Stomach smooth muscle (tissue), 2 donors: ENCODE data around the gene CPXM1.
"Not testable (repeated sequence)": the region's sequence is repeated elsewhere in the genome, so short reads cannot be mapped to it uniquely, and the experiment has no call there.

ENCODE experiments used
- H3K27ac ChIP-seq: one replicate; pipeline ENCODE4 v1.7.0; 2013; ENCODE audit warnings: mild to moderate bottlenecking, low read length, inconsistent platforms
- H3K27me3 ChIP-seq, 2 donors: one replicate each; pipeline ENCODE4 v1.7.0; 2013; ENCODE audit warnings: low read length in 2 of 2; ENCODE audit not compliant: insufficient read depth in 2 of 2, control insufficient read depth in 1 of 2
- H3K36me3 ChIP-seq, 2 donors: one replicate each; pipeline ENCODE4 v1.7.0; 2013; ENCODE audit warnings: low read length in 2 of 2; ENCODE audit not compliant: control insufficient read depth in 2 of 2, insufficient read depth in 2 of 2
- H3K4me1 ChIP-seq: one replicate; pipeline ENCODE4 v1.7.0; 2013; ENCODE audit warnings: low read length; ENCODE audit not compliant: control insufficient read depth, insufficient read depth
- H3K4me3 ChIP-seq, 2 donors: one replicate each; pipeline ENCODE4 v1.7.0; 2013; ENCODE audit warnings: low read length in 2 of 2
- H3K9ac ChIP-seq, 2 donors: one replicate each; pipeline ENCODE4 v1.7.0; 2013; ENCODE audit warnings: low read length in 2 of 2, mild to moderate bottlenecking in 1 of 2
- H3K9me3 ChIP-seq, 2 donors: one replicate each; pipeline ENCODE4 v1.7.0; 2013; ENCODE audit warnings: low read length in 2 of 2; ENCODE audit not compliant: control insufficient read depth in 2 of 2
- donor health status: healthy.
- donor health status: Pancreatic carcinoma.

Gene CPXM1

GRCh38 chr20:2814076-2814475 lies 13.6 kb upstream of the CPXM1 start:
- peaks cover 4% of the 10 kb centered on the region in 2 donors for H3K9me3 ChIP-seq
- H3K4me3 ChIP-seq, result no peak overlapping the region
- peaks cover 13 to 14% of the 10 kb centered on the region in 2 donors for H3K27me3 ChIP-seq
- no peaks in the 10 kb centered on the region for H3K4me1 ChIP-seq
- no peak overlapping the region for H3K9ac ChIP-seq
- no peaks in the 10 kb centered on the region for H3K36me3 ChIP-seq
- no peak overlapping the region for H3K27ac ChIP-seq

GRCh38 chr20:2812189-2812588 lies 11.8 kb upstream of the CPXM1 start:
- Histone ChIP-seq H3K9ac (no peak overlapping the region), H3K27me3 (peaks cover 8 to 9% of the 10 kb centered on the region in 2 donors), H3K4me1 (no peaks in the 10 kb centered on the region)

GRCh38 chr20:2809690-2810089 lies 9.3 kb upstream of the CPXM1 start:
- no peak overlapping the region for H3K27ac ChIP-seq
- no peaks in the 10 kb centered on the region for H3K36me3 ChIP-seq
- no peak overlapping the region for H3K4me3 ChIP-seq
- H3K27me3 ChIP-seq, result peaks cover 22 to 25% of the 10 kb centered on the region in 2 donors
- H3K4me1 ChIP-seq, result no peaks in the 10 kb centered on the region
- H3K9me3 ChIP-seq, result peaks cover 4% of the 10 kb centered on the region in 2 donors
- H3K9ac ChIP-seq, result no peak overlapping the region

More at GRCh38 chr20:2812189-2812588, 11.8 kb upstream of the CPXM1 start:
- Histone ChIP-seq H3K36me3 (no peaks in the 10 kb centered on the region), H3K9me3 (peaks cover 4% of the 10 kb centered on the region in 2 donors), H3K4me3 (no peak overlapping the region), H3K27ac (no peak overlapping the region)

GRCh38 chr20:2807929-2808328 lies 7.5 kb upstream of the CPXM1 start:
- H3K9ac ChIP-seq, H3K4me3 ChIP-seq, H3K36me3 ChIP-seq, H3K27ac ChIP-seq, H3K9me3 ChIP-seq, H3K4me1 ChIP-seq: not testable (repeated sequence)
- H3K27me3 ChIP-seq, result peaks cover 32 to 39% of the 10 kb centered on the region in 2 donors

- Histone ChIP-seq H3K4me3 (no peak overlapping the region), H3K9ac (no peak overlapping the region), H3K36me3 (no peaks in the 10 kb centered on the region), H3K9me3 (peaks cover under 1 to 2% of the 10 kb centered on the region in 2 donors), H3K27me3 (peaks cover 37 to 45% of the 10 kb centered on the region in 2 donors), H3K27ac (no peak overlapping the region), H3K4me1 (no peaks in the 10 kb centered on the region)
Observed at GRCh38 chr20:2807019-2807418, 6.6 kb upstream of the CPXM1 start.

- H3K9me3 ChIP-seq, result no peaks in the 10 kb centered on the region
- H3K27me3 ChIP-seq, result peaks cover 39 to 49% of the 10 kb centered on the region in 2 donors
- H3K36me3 ChIP-seq, result no peaks in the 10 kb centered on the region
- H3K9ac ChIP-seq, result no peak overlapping the region
- no peak overlapping the region for H3K27ac ChIP-seq
- H3K4me1 ChIP-seq, result no peaks in the 10 kb centered on the region
- no peak overlapping the region for H3K4me3 ChIP-seq
Observed at GRCh38 chr20:2806351-2806701, 5.9 kb upstream of the CPXM1 start.

GRCh38 chr20:2805689-2806350 lies 5.4 kb upstream of the CPXM1 start:
- no peaks in the 10 kb centered on the region for H3K36me3 ChIP-seq
- no peak overlapping the region for H3K9ac ChIP-seq
- H3K4me3 ChIP-seq, result no peak overlapping the region
- no peaks in the 10 kb centered on the region for H3K4me1 ChIP-seq
- no peaks in the 10 kb centered on the region for H3K9me3 ChIP-seq
- H3K27me3 ChIP-seq, result peaks cover 44 to 54% of the 10 kb centered on the region in 2 donors
- no peak overlapping the region for H3K27ac ChIP-seq

GRCh38 chr20:2804852-2805688 lies 4.6 kb upstream of the CPXM1 start:
- Histone ChIP-seq H3K9me3 (no peaks in the 10 kb centered on the region), H3K36me3 (no peaks in the 10 kb centered on the region), H3K4me1 (peaks cover 3% of the 10 kb centered on the region), H3K9ac (no peak overlapping the region), H3K27ac (no peak overlapping the region), H3K4me3 (no peak overlapping the region), H3K27me3 (peaks cover 48 to 61% of the 10 kb centered on the region in 2 donors)

GRCh38 chr20:2804041-2804828 lies 3.8 kb upstream of the CPXM1 start:
- H3K27ac ChIP-seq, result no peak overlapping the region

GRCh38 chr20:2801286-2801728 lies 880 bp upstream of the CPXM1 start:
- Histone ChIP-seq H3K4me3 (no peak overlapping the region), H3K9me3 (no peaks in the 10 kb centered on the region), H3K36me3 (no peaks in the 10 kb centered on the region), H3K27me3 (peaks cover 61 to 72% of the 10 kb centered on the region in 2 donors), H3K4me1 (peaks cover 11% of the 10 kb centered on the region), H3K27ac (no peak overlapping the region), H3K9ac (no peak overlapping the region)

More at GRCh38 chr20:2804041-2804828, 3.8 kb upstream of the CPXM1 start:
- Histone ChIP-seq H3K36me3 (no peaks in the 10 kb centered on the region), H3K9me3 (no peaks in the 10 kb centered on the region), H3K27me3 (peaks cover 56 to 69% of the 10 kb centered on the region in 2 donors), H3K9ac (no peak overlapping the region), H3K4me1 (peaks cover 11% of the 10 kb centered on the region), H3K4me3 (no peak overlapping the region)
